ENCODE data around the gene KMT5C.

KMT5C gene

GRCh38 chr19:55339105-55339888 lies at the start of gene KMT5C:
Gene KMT5C, plus strand, starts transcription at chr19:55339876. Its CDS starts 2,061 bp downstream, at chr19:55341937.
- DNase-seq (ENCODE audit: low read depth in 2 of 2), result peak; percentile 100

GRCh38 chr19:55297267-55297666 lies 42.4 kb upstream of the KMT5C start:
- no peak for DNase-seq (ENCODE audit: low read depth in 2 of 2)

DNA sequence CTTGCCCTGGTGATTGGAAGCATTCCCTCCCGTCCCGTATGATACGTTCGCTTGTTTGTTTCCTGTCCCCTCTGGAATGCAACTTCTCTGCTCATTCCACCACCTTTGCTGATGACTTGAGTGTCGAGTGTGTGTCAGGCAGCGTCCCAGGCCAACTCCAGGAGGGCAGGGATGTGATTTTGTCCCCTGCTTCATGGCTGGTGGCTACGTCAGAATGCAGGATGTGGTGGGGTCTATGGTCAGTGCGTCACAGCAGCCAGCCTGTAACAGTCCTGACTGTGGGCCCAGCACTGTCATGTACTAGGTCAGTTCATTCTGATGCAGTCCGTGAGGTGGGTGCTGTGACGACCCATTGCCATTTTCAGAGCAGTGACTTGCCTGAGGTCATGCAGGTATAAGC lies 39.7 kb upstream of the KMT5C start:
- DNase-seq (ENCODE audit: low read depth in 2 of 2), result no peak

- no peak for DNase-seq (ENCODE audit: low read depth in 2 of 2)
Measured at GRCh38 chr19:55300886-55301458, 38.7 kb upstream of the KMT5C start.

GRCh38 chr19:55301459-55302317 lies 38.0 kb upstream of the KMT5C start:
- DNase-seq (ENCODE audit: low read depth in 2 of 2), result peak; percentile 43 to 44

- no peak for DNase-seq (ENCODE audit: low read depth in 2 of 2)
Measured at GRCh38 chr19:55302318-55302703, 37.4 kb upstream of the KMT5C start.

- no peak for DNase-seq (ENCODE audit: low read depth in 2 of 2)
Measured at GRCh38 chr19:55303477-55303876, 36.2 kb upstream of the KMT5C start.

- DNase-seq (ENCODE audit: low read depth in 2 of 2), result no peak
Measured at GRCh38 chr19:55304279-55304978, 35.2 kb upstream of the KMT5C start.

GRCh38 chr19:55304980-55305379 lies 34.7 kb upstream of the KMT5C start:
- no peak for DNase-seq (ENCODE audit: low read depth in 2 of 2)

GRCh38 chr19:55305491-55305890 lies 34.2 kb upstream of the KMT5C start:
- no peak for DNase-seq (ENCODE audit: low read depth in 2 of 2)

GRCh38 chr19:55305983-55306562 lies 33.6 kb upstream of the KMT5C start:
- DNase-seq (ENCODE audit: low read depth in 2 of 2), result no peak

GRCh38 chr19:55306712-55307111 lies 33.0 kb upstream of the KMT5C start:
- DNase-seq (ENCODE audit: low read depth in 2 of 2), result no peak

GRCh38 chr19:55308281-55308680 lies 31.4 kb upstream of the KMT5C start:
- no peak for DNase-seq (ENCODE audit: low read depth in 2 of 2)

DNA sequence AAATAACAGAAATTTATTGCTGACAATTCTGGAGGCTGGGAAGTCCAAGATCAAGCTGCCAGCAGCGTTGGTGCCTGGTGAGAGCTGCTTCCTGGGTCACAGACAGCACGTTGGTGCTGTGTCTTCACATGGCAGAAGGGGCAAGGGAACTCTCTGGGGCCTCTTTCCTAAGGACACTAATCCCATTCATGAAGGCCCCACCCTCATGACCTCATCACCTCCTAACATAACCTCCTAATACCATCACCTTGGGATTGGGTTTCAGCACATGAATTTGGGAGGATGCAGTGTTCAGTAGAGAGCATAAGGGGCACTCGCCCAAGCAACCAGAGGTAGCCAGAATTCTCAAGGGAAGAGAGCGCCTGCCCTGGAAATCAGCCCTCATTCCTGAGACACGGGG lies 30.2 kb upstream of the KMT5C start:
- DNase-seq (ENCODE audit: low read depth in 2 of 2), result no peak

GRCh38 chr19:55310498-55310897 lies 29.2 kb upstream of the KMT5C start:
- DNase-seq (ENCODE audit: low read depth in 2 of 2), result no peak

- no peak for DNase-seq (ENCODE audit: low read depth in 2 of 2)
Measured at GRCh38 chr19:55311397-55311796, 28.3 kb upstream of the KMT5C start.

- DNase-seq (ENCODE audit: low read depth in 2 of 2), result no peak
Measured at GRCh38 chr19:55311797-55312196, 27.9 kb upstream of the KMT5C start.

- DNase-seq (ENCODE audit: low read depth in 2 of 2), result no peak
Measured at GRCh38 chr19:55312621-55313512, 26.8 kb upstream of the KMT5C start.

GRCh38 chr19:55314396-55314795 lies 25.3 kb upstream of the KMT5C start:
- no peak for DNase-seq (ENCODE audit: low read depth in 2 of 2)

- DNase-seq (ENCODE audit: low read depth in 2 of 2), result no peak
Measured at GRCh38 chr19:55315956-55316525, 23.6 kb upstream of the KMT5C start.
